Keratinocyte (primary cell): ENCODE data around the gene NGEF. TPM values are rescaled to one million over a fixed set of nuclear protein-coding genes. Genes with fewer than 3 reads are reported as not detected.

Source experiments
- DNase-seq: peaks from one replicate; pipeline ENCODE4 v3.0.0-alpha.2; 2011; ENCODE audit warnings: low read depth, missing footprints, low spot score
- FAIRE-seq: peaks from 2 replicates; lab custom pipeline; 2011; peaks lifted over from hg19 to GRCh38; lab: Jason Lieb, UNC
- H2AFZ ChIP-seq: 2 replicates; pipeline ENCODE4 v1.6.0; 2012; ENCODE audit warnings: low read length, control low read depth, inconsistent platforms; ENCODE audit not compliant: control insufficient read depth
- H3K27ac ChIP-seq: 2 replicates; pipeline ENCODE4 v1.5.1; 2011; ENCODE audit warnings: low read length; ENCODE audit not compliant: control insufficient read depth, insufficient read depth
- H3K27me3 ChIP-seq: 3 replicates; pipeline ENCODE4 v1.6.0; 2011; ENCODE audit warnings: low read length; ENCODE audit not compliant: control insufficient read depth, insufficient read depth; ENCODE audit errors: extremely low read depth
- H3K36me3 ChIP-seq, 2 experiments: 2 replicates in 1 of 2; 3 replicates in 1 of 2; pipeline ENCODE4 v1.5.1; 2011; ENCODE audit warnings: low read length in 2 of 2, mild to moderate bottlenecking in 1 of 2; ENCODE audit not compliant: control insufficient read depth in 2 of 2, insufficient read depth in 2 of 2; ENCODE audit errors: extremely low read depth in 1 of 2
- H3K4me1 ChIP-seq: 3 replicates; pipeline ENCODE4 v1.5.1; 2011; ENCODE audit warnings: low read length; ENCODE audit not compliant: control insufficient read depth, insufficient read depth; ENCODE audit errors: extremely low read depth
- H3K4me2 ChIP-seq: 3 replicates; pipeline ENCODE4 v1.6.0; 2011; ENCODE audit warnings: low read depth, low read length; ENCODE audit not compliant: control insufficient read depth, insufficient read depth; ENCODE audit errors: extremely low read depth
- H3K4me3 ChIP-seq, 3 experiments: fragments of 200-600 bp in 1 of 3; sonication (generic) in 1 of 3; 2 replicates in 2 of 3; 3 replicates in 1 of 3; pipeline ENCODE4 v1.5.1; 2011 to 2016; ENCODE audit warnings: low read length in 3 of 3, mild to moderate bottlenecking in 3 of 3, control low read depth in 2 of 3, inconsistent platforms in 1 of 3, low read depth in 1 of 3, mixed read lengths in 1 of 3, mixed run types in 1 of 3, moderate library complexity in 1 of 3; ENCODE audit not compliant: control insufficient read depth in 2 of 3, insufficient read depth in 2 of 3; ENCODE audit errors: extremely low read depth in 1 of 3
- H3K79me2 ChIP-seq: 2 replicates; pipeline ENCODE4 v1.6.0; 2012; ENCODE audit warnings: low read length; ENCODE audit not compliant: control insufficient read depth, insufficient read depth
- H3K9ac ChIP-seq: 3 replicates; pipeline ENCODE4 v1.6.0; 2011; ENCODE audit warnings: low read length; ENCODE audit not compliant: control insufficient read depth, insufficient read depth; ENCODE audit errors: extremely low read depth
- H3K9me1 ChIP-seq: 3 replicates; pipeline ENCODE4 v1.6.0; 2011; ENCODE audit warnings: low read length; ENCODE audit not compliant: control insufficient read depth, insufficient read depth; ENCODE audit errors: extremely low read depth
- H3K9me3 ChIP-seq: 2 replicates; pipeline ENCODE4 v1.5.1; 2012; ENCODE audit warnings: low read depth, low read length; ENCODE audit not compliant: control insufficient read depth
- H4K20me1 ChIP-seq: 3 replicates; pipeline ENCODE4 v1.6.0; 2011; ENCODE audit warnings: low read length; ENCODE audit not compliant: control insufficient read depth, insufficient read depth; ENCODE audit errors: extremely low read depth
- CTCF ChIP-seq, 3 experiments: IDR thresholded peaks in 1 of 3; conservative IDR thresholded peaks in 1 of 3; optimal IDR thresholded peaks in 1 of 3; 2 replicates in 2 of 3; 3 replicates in 1 of 3; pipeline versions ENCODE3 to v1.5.1; 2011; ENCODE audit warnings: low read length in 3 of 3, mild to moderate bottlenecking in 3 of 3, moderate library complexity in 2 of 3, control low read depth in 1 of 3, inconsistent platforms in 1 of 3; ENCODE audit not compliant: insufficient read depth in 2 of 3; ENCODE audit errors: extremely low read depth in 1 of 3
- EZH2 ChIP-seq: IDR thresholded peaks from one replicate; pipeline ENCODE4 v1.6.1; 2012; ENCODE audit warnings: inconsistent platforms, mild to moderate bottlenecking, low read length, moderate library complexity
- dilution Hi-C: fragments of 300-500 bp; cut with MboI; formaldehyde crosslinking; loops from one replicate; pipeline ENCODE4 v1.7.0; 2020; ENCODE audit warnings: low sequenced_read_pairs; ENCODE audit not compliant: extremely low pct_ligation_motif_present
- polyA plus RNA-seq, 5 experiments: library from polyadenylated mRNA; depleted of rRNA in 3 of 5; stranded (reverse) in 3 of 5; stranded (forward) in 1 of 5; unstranded in 1 of 5; fragments of >200 nt; gene quantifications; 1 replicate in 1 of 5; 2 replicates in 3 of 5; 3 replicates in 1 of 5; pipeline versions ENCODE4 v1.2.1 to v1.2.3, GENCODE V29; 2011 to 2012; ENCODE audit warnings: missing spikeins in 2 of 5, low read depth in 1 of 5, low replicate concordance in 1 of 5

NGEF gene
- polyA plus RNA-seq, 1 donor (not counting 4 experiments of a cell fraction or from before 2014, with no cell fraction given): 0.17 TPM

- H3K9me1 ChIP-seq: no peaks in the 10 kb centered on the region
- no peaks in the 10 kb centered on the region for H4K20me1 ChIP-seq
- DNase-seq (no peak), FAIRE-seq (no peak)
- dilution Hi-C loops: no loop called here
- H3K4me2 ChIP-seq: no peak overlapping the region
- no peaks in the 10 kb centered on the region for H3K9me3 ChIP-seq
- H3K36me3 ChIP-seq: no peaks in the 10 kb centered on the region
- H3K79me2 ChIP-seq: no peaks in the 10 kb centered on the region
- H3K27me3 ChIP-seq: peaks cover 7% of the 10 kb centered on the region
- no peak overlapping the region for H3K9ac ChIP-seq
- TF ChIP-seq EZH2: no peak
- TF ChIP-seq CTCF (optimal IDR thresholded peaks at IDR 0.05 in 1 of 3, IDR thresholded peaks at IDR 0.05 in 1 of 3, conservative IDR thresholded peaks at IDR 0.05 in 1 of 3; ENCODE audit: extremely low read depth in 1 of 3, insufficient read depth in 2 of 3, low read length in 3 of 3): no peak
- H3K4me3 ChIP-seq: no peak overlapping the region
- no peaks in the 10 kb centered on the region for H3K4me1 ChIP-seq
- H3K27ac ChIP-seq: no peak overlapping the region
- H2AFZ ChIP-seq: no peak overlapping the region
Measured at GRCh38 chr2:232973796-232974195, 39.3 kb downstream of the NGEF start.

- no peak overlapping the region for H3K4me2 ChIP-seq
- H3K27ac ChIP-seq: no peak overlapping the region
- H3K36me3 ChIP-seq: no peaks in the 10 kb centered on the region
- no peaks in the 10 kb centered on the region for H3K9me3 ChIP-seq
- dilution Hi-C loops: no loop called here
- H3K9me1 ChIP-seq: no peaks in the 10 kb centered on the region
- TF ChIP-seq EZH2 (no peak), CTCF (optimal IDR thresholded peaks at IDR 0.05 in 1 of 3, IDR thresholded peaks at IDR 0.05 in 1 of 3, conservative IDR thresholded peaks at IDR 0.05 in 1 of 3; ENCODE audit: extremely low read depth in 1 of 3, insufficient read depth in 2 of 3, low read length in 3 of 3) (no peak)
- no peak for DNase-seq
- peaks cover 7% of the 10 kb centered on the region for H3K27me3 ChIP-seq
- no peaks in the 10 kb centered on the region for H3K4me1 ChIP-seq
- H2AFZ ChIP-seq: no peak overlapping the region
- no peaks in the 10 kb centered on the region for H3K79me2 ChIP-seq
- no peak overlapping the region for H3K9ac ChIP-seq
- FAIRE-seq: no peak
- no peaks in the 10 kb centered on the region for H4K20me1 ChIP-seq
- H3K4me3 ChIP-seq: no peak overlapping the region
Measured at GRCh38 chr2:232973011-232973735, 39.9 kb downstream of the NGEF start.
